HG03060 (cell line): ENCODE data around the gene VWA7.

Experiments
- ATAC-seq: cut with Tn5 transposase; IDR thresholded peaks from one replicate; pipeline ENCODE4 v1.9.1; 2021; ENCODE audit warnings: low read depth, moderate number of reproducible peaks; ENCODE audit not compliant: unreplicated experiment

The VWA7 gene

DNA sequence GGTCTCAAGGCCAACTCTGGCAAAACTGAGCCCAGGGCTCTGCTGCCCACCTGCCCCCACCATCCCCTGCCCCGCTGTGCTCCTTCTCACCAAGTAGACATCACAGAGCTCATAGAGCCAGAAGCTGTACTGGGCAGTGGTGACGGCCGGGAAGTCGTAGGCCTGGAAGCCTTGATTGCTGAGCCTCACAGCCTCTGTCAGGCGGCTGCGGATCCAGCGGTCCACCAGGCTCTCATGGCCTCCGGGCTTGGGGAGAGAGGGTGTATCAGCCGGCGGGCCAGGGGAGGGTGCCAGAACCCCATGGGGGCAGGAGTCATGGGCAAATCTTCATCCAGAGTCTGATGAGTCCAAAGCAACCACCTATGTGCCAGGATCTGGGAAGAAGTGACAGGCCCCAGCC is 2.8 kb upstream of the VWA7 start:
- no peak for ATAC-seq

DNA sequence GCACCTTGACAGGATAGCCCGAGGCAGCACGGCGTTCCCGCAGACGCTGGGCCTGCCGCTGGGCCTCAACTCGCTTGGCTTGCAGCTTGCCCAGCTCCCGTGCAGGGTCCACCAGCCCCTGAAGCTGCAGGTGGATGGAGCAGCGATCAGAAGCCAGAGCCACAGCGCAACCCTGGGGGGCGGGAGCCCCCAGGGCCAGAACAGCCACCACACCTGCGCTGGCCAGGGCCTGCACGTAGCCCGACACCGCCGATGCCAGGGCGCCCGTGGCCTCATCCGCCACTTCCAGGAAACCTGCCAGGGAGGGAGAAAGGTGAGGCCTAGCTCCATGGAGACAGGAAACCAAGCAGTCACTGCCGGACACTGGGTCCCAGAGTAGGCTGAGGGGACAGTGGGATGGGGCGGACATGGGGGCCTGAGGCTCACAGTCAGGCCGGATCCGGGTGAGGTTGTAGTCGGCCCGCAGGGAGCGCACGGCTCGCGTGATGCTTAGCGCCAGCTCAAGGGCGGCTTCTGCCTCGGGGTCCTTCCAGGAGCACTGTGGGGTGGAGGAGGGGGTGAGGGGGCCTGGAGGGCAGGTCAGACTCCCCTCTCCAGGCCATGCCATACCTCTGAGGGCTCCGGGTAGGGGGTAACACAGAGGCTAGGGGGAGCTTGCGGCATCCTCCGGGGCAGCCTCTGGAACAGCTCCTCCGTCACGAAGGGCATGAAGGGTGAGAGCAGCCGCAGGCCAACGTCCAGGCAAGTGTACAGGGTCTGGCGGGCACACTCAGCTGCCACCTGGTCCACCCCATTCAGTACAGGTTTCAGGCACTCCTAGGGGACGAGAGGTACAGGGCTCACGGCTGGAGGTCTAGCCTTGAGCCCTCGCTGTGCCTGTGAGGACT is 2.1 kb upstream of the VWA7 start:
- ATAC-seq = no peak

DNA sequence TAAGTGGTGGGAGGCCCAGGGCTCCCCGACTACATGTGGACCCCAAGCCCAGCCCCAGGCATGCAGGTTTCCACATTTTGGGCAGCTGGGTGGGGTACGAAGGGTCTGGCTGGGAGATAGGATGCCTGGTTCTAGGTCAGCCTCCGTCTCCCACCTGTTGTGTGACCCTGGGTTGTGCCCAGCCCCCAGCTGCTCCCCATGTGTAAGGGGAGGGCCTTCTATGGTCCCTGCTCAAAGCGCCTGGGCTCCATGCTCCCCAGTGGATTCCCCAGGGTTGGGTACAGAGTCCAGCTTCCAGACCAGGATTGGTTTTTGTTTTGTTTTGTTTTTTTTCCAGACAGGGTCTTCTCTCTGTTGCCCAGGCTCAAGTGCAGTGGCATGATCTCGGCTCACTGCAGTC is 1.1 kb upstream of the VWA7 start:
- ATAC-seq = no peak

DNA sequence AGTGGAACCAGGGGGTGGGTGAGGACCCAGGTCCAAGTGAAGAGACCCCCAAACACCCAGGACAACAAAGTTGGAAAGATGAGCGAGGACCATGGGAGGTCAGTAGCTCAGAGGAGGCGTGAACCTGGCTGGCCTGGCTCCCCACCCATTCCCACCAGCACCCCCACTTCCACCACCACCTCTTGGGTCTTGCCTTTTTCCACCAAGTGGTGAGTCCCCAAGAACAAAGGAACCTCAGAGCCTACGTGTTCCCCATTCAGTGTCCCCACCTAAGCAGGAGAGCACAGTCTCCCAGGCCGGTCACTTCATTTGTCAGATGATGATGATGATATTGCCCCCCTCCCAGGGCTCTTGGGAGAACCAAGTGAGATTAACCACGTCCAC is 531 bp upstream of the VWA7 start:
- no peak for ATAC-seq

DNA sequence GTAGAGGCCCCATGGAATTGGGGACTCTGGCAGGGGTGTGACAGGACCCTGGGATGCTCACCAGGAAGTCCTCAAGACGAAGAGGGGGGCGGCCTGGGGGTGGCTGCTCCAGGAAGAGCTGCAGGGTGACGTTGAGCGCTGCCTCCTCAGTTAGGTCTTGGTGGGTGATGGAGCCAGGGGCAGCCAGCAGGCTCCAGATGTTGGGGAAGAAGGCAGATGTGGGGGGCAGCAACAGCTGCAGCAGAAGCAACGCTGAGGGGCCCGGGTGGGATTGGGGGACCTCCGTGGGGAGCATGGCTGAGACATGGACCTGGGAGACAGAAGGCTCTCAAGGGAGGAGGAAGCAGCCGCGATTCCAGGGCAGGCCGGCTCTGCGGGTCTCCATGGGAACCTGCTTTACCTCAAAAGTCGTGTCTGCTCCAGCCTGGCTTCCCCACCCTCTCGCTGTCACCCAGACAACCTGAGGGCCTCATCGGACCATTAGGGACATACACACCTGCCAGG is 591 bp downstream of the VWA7 start:
- ATAC-seq = no peak

DNA sequence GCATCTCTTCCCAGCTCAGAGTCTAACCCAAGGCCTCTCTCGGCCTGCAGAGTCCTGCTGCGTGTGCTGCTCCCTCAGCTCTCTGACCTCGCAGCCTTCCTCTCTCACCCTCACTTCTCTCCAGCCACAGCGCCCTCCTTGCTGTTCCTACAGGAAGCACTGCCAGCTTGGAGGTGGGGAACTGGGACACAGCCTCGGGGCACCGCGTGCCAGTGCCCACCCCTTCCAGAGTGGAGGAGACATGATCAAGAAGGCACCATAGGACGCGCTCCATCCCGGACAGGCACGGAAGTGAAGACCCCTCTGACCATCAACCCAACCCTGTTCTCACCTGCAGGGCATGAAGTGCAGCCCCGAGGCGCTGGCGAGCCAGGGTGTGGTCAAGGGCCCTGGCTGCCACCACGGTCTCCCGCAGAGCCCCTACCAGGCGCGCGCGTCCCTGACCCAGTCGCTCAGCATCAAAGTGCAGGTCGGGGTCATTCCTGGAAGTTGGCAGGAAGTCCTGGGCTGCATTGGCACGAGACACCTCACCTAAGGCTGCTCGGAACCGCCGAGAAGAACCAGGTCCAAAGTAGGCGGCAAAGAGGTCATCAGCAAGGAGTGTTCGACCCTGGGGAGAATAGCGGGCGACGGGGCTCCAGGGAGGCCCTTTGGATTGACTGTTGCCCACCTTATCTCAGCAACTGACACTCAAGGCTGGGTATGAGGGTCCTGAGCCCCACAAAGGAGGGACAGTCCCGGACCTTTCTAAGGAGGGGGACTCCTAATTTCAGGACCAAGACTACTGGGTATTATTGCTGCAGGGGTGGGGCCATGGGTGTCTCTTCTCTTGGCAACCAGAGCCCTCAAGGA is 1.3 kb downstream of the VWA7 start:
- no peak for ATAC-seq

DNA sequence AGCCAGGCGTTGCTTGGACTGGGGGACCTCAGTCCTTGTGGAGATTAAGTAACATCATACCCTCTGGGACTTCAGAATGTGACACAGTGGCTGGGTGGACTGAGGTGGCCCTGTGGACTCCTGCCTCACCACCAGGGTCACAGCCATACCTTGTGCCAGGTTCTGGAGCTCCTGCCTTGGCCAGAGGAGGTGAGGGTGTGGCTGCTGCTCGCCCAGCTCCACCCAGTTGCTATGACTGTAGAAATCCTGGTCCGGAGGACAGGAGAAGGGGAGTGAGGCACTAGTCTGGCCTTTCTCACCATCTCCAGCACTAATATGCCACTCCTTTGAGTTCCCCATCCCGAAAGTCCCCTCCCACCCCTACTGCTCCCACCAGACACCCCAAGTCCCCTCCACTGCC is 1.9 kb downstream of the VWA7 start:
- ATAC-seq = no peak

DNA sequence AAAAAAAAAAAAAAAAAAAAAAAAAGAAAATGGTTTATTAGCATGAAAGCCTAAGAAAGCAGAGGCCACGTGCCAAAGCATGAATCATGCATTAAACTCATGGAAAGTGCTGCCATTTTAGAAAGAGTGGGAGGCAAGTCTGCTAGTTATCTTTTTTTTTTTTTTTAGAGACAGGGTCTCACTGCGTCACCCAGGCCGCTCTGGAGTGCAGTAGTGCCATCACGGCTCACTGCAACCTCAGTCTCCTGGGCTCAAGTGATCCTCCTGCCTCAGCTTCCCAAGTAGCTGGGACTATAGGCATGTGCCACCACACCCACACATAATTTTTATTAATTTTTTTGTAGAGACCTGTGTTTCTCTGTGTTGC is 5.2 kb downstream of the VWA7 start:
- no peak for ATAC-seq

DNA sequence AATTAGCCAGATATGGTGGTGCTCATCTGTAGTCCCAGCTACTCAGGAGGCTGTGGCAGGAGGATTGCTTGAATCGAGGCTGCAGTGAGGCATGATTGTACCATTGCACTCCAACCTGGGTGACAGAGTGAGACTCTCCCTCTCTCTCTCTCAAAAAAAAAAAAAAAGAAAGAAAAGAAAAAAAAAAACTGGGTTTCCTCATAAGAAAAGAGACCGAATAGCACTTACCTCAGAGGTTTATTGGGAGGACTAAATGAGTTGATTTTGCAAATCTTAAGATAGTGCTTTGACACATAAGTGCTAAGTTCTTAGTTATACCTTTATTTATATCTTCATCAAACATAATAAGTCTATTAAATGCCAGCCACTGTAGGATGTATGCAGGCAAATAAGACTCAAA is 6.3 kb downstream of the VWA7 start:
- ATAC-seq = no peak

DNA sequence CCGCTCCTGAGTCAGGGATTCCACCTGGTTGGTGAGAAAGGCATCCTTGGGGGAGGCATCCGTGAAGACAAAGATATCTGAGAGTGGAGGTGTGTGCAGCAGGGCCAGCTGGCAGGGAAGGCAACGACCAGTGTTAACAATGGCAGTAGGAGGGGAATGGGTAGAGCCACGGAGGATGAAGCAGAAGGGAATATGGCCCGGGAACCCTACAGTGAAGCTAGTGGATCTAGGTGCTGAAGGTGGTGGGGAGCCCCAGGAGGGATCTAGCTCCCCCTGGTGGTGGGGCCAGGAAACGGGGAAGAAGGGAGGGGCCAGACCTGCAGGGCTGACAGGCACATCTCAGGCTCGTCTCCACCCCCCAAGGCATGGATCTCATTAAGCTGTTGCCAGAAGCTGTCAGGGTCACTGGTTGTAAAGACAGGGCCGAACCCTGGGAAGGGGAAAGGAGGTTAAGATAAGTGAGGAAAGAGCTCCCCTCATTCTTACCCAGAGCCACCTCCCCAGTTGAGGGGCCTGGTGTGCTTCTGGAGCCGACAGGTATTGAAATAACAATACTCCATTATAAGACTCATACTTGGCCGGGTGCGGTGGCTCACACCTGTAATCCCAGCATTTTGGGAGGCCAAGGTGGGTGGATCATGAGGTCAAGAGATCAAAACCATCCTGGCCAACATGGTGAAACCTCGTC is 7.3 kb downstream of the VWA7 start:
- ATAC-seq = no peak

DNA sequence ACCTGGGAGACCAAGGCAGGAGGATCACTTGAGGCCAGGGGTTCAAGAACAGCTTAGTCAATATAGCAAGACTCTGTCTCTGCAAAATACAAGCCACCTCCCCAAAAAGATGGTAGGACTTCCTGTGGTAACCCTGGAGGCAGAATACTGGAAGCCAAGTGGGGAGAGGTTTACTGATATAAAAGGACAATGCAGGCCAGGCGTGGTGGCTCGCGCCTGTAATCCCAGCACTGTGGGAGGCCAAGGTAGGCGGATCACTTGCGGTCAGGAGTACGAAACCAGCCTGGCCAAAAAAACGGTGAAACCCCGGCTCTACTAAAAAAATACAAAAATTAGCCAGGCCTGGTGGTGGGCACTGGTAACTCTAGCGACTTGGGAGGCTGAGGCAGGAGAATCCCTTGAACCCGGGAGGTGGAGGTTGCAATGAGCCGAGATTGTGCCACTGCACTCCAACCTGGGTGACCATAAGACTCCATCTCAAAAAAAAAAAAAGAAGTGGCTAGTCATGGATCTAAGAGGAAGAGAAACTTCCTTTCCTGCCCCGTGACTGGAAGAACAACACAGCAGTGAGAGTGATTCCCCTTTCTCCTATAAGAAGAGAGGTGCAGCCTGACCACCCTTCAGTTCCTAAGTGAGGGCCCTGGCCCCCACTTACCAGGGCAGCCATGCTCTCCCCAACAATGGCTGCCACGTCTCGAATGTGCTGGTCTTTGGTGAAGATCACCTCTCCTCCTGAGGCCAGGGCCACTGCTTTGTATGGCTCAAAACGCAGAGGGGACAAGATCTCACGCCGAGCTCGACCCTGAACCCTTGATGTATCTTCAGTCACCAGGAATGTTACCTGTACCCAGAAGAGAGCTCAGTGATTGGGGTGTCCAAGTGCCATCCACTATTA is 8.5 kb downstream of the VWA7 start:
- ATAC-seq = no peak

DNA sequence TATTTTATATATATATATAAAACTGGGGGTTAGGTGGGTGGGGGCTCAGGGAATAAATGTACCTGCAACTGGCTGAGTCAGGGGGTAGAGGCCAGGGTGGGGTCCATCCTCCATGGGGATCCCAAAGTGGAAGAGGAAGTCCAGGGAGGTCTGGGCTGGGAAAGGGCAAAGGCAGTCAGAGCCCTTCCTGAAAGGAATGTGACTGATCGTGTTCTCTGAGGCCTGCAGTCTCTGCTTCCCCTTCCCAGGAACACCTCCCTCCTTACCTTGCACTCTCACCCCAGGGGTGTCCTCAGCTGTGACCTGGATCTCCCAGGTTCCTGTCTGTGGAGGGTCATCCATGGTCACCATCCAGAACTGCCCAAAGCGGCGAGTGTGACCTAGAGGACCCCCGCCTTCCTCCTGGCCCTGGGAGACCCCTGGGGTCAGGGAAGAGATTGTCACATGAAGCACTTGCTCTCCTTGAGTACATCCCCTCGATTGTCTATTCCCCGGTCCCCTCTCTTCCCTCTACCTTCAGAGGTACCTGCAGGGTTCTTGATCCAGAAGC is 10.0 kb downstream of the VWA7 start:
- ATAC-seq = no peak

DNA sequence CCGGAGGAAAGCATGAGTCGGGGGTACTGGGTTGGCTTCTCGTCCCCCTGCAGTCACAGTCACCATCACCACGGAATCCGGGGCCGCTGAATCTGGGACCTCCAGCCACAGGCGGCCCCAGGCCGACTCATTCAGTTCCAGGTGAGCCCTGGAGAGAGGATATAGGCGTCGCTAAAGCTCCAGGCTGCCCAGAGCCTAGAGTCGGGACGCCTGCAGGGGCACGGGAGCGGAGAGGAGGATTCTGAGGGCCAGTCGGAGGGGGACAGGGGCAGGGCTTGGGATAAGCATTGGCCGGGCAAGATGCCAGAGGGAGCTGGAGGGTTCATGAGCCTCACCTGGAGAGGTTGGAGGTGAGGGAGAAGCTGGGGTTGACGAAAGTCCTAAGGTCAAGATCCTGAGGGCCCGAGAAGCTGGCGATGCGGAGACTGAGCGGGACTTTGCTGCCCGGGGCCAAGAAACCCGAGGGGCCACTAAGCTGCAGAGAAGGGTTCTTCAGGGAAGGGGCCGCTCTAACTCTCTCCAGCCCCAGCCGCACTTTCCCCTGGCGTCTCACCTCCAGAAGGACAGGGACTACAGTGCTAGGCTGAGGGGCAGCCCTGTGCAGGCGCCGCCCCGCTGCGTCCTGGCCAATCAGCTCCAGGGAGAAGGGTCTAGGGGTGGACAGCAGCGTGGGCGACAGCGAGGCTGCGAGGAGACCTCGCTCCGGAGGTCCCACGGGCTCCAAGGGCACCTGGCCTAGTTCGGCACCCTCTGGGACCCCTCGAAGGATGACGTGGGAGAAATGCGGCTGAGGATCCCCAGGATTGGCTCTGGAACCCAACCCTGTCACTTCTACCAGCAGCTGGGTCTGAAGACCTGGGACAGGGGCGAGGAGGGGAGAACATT is 11.0 kb downstream of the VWA7 start:
- no peak for ATAC-seq

DNA sequence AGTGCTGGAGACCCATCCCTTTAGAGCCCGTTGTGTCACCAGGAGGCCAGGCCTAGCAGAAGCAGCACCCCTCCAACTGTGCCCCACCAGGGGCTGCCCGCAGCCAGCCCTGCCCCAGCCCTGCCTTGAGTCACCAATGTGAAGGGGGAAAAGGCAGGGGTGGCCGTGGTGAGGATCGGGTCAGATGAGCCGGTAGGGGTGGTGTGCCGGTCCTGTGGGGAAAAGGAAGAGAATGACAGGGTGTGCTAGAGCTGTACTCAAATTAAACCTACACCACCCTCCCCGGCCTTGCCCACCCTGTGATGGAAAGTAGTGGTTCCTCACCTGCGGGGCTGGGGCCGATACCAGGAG is 11.6 kb downstream of the VWA7 start:
- no peak for ATAC-seq

DNA sequence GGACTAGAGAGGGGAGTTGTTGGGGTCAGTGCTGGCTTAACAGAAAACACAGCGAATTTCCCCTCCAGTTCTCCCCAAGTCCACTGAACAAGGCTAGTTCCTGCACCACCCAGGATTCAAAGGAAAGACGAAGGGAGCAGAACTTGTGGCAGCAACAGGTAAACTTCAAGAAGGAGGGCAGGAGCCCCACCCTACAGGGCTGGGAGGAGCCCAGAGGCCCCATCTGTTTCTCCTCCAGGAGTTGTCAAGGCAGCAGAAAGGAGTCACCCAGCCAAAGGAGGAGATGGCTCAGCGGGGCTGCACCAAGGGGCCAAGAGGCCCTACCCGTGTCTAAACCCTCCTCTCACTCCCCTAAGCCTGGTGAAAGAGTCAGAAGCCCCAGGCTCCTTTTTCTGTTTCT is 12.9 kb downstream of the VWA7 start:
- ATAC-seq = no peak

DNA sequence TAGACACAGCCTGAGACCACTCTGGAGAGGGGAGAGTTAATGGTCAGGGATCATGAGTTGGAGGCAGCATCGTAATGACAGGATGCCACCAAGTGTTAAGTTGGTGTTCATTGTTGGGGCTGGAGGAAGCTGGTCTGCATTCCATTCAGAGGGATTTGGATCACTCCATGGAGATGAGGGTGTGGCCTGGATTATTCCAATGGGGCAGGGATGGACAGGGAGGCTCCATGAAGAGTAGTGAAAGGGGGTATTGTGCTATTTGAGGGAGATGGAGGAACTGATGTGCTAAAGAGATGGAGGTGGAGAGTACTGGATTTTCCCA is 13.5 kb downstream of the VWA7 start:
- no peak for ATAC-seq

DNA sequence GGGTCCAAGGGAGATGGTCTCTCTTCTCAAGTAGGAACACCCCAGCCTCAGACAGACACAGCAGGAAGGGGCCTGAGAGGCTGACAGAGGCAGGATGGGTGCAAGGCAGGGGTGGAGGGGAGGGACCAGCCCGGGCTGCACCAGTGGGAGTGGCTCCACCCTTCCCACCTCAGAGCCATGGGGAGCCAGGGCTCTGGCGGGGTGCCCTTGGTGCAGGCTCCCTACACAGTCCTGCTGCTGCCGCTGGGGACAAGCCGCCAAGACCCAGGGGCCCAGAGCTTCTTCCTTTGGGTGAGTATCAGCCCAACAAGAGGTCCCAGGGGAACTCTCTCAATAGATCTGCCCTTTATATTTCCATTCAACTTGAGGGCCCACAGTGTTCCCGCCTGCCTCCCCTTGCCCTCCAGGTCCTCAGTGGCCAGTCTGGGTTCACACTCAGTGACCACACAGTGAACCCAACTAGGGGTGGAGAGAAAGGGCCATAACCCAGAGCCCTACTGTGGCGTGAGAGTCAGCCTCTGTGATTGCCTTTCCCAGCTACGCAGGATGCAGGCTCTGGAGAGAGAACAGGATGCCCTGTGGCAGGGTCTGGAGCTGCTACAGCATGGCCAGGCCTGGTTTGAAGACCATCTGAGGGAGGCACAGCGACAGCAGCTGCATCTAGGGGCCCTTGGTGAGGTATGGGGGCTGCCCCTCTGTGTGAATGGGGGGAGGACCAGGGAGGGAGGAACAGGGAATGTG is 14.1 kb downstream of the VWA7 start:
- no peak for ATAC-seq

DNA sequence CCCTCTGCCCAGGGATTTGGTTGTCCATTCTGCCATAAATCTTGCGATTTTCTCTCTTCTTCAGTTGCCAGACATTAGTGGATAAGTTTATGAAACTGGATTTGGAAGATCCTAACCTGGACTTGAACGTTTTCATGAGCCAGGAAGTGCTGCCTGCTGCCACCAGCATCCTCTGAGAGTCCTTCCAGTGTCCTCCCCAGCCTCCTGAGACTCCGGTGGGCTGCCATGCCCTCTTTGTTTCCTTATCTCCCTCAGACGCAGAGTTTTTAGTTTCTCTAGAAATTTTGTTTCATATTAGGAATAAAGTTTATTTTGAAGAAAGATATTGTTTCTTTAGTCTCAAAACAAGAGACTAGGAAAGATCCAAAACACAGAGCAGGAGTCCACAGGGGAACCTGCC is 14.8 kb downstream of the VWA7 start, which contains the start of gene SAPCD1:
Gene SAPCD1 (plus strand): TSS at position 301 of the 400 bp plus-strand sequence. CDS start 399 bp downstream, outside the sequence.
- no peak for ATAC-seq
